Ramos (cell line): ENCODE data around the gene SBNO2.

Experiments
- in situ Hi-C: fragments of 300-500 bp; cut with MboI; formaldehyde crosslinking; loops from one replicate; pipeline ENCODE4 v1.14.3; 2022; ENCODE audit warnings: low sequenced_read_pairs; ENCODE audit not compliant: unreplicated experiment

SBNO2 gene

GRCh38 chr19:1122972-1123363 lies 51.1 kb downstream of the SBNO2 start:
- in situ Hi-C loops, result no loop called here

- in situ Hi-C loops, result no loop called here
Measured at GRCh38 chr19:1122021-1122971, 51.8 kb downstream of the SBNO2 start.

- in situ Hi-C loops, result no loop called here
Measured at GRCh38 chr19:1121395-1121794, 52.7 kb downstream of the SBNO2 start.

- in situ Hi-C loops, result loop anchor here (5.0 kb wide), 1 partner anchor 73 kb away; no protein-coding TSS in a partner anchor
Measured at GRCh38 chr19:1119475-1120217, 54.4 kb downstream of the SBNO2 start.

- in situ Hi-C loops, result loop anchor here (5.0 kb wide), 1 partner anchor 73 kb away; no protein-coding TSS in a partner anchor
Measured at GRCh38 chr19:1118999-1119398, 55.1 kb downstream of the SBNO2 start.

- in situ Hi-C loops, result loop anchor here (5.0 kb wide), 1 partner anchor 75 kb away; no protein-coding TSS in a partner anchor
Measured at GRCh38 chr19:1117654-1118053, 56.4 kb downstream of the SBNO2 start.

- in situ Hi-C loops, result loop anchor here (5.0 kb wide), 1 partner anchor 75 kb away; no protein-coding TSS in a partner anchor
Measured at GRCh38 chr19:1116726-1117581, 57.1 kb downstream of the SBNO2 start.

- in situ Hi-C loops, result loop anchor here (5.0 kb wide), 1 partner anchor 76 kb away; no protein-coding TSS in a partner anchor
Measured at GRCh38 chr19:1115646-1116420, 58.2 kb downstream of the SBNO2 start.

GRCh38 chr19:1114728-1115127 lies 59.3 kb downstream of the SBNO2 start:
- in situ Hi-C loops, result loop anchor here (5.0 kb wide), 1 partner anchor 78 kb away; no protein-coding TSS in a partner anchor

GRCh38 chr19:1113986-1114483 lies 60.0 kb downstream of the SBNO2 start:
- in situ Hi-C loops, result no loop called here

GRCh38 chr19:1113030-1113985 lies 60.8 kb downstream of the SBNO2 start:
- in situ Hi-C loops, result no loop called here

- in situ Hi-C loops, result no loop called here
Measured at GRCh38 chr19:1112268-1113029, 61.6 kb downstream of the SBNO2 start.

GRCh38 chr19:1111641-1112267 lies 62.3 kb downstream of the SBNO2 start:
- in situ Hi-C loops, result no loop called here

- in situ Hi-C loops, result no loop called here
Measured at GRCh38 chr19:1110809-1111640, 63.0 kb downstream of the SBNO2 start.

- in situ Hi-C loops, result no loop called here
Measured at GRCh38 chr19:1109697-1110671, 64.1 kb downstream of the SBNO2 start.
